Activated T-cell treated with anti-CD3 and anti-CD28 coated beads, Interleukin-2, amount 50 U/mL, for 4 hours (primary cell): ENCODE data around the gene CROCC2. TPM values are rescaled to one million over a fixed set of nuclear protein-coding genes. Genes with fewer than 3 reads are reported as not detected.
A peak's percentile ranks its signal among the peaks of the same experiment; 100 is the strongest.

Experiments
- ATAC-seq, 2 donors: fragments of 200-7000 bp; cut with Tn5 transposase; one replicate each; pipeline ENCODE4 v1.10.0; 2021
- DNase-seq: peaks from one replicate; pipeline ENCODE4 v3.0.0-alpha.2; 2020
- H3K27me3 Mint-ChIP-seq: one replicate; pipeline ENCODE4 v1.8.0; 2021; ENCODE audit warnings: low read depth, mixed read lengths
- H3K36me3 Mint-ChIP-seq: one replicate; pipeline ENCODE4 v1.8.0; 2022; ENCODE audit warnings: mixed read lengths; ENCODE audit not compliant: insufficient read depth
- H3K4me1 Mint-ChIP-seq: one replicate; pipeline ENCODE4 v1.8.0; 2021; ENCODE audit warnings: low read depth, mixed read lengths
- H3K4me3 Mint-ChIP-seq: one replicate; pipeline ENCODE4 v1.8.0; 2021; ENCODE audit warnings: mild to moderate bottlenecking, moderate library complexity, mixed read lengths
- H3K9me3 Mint-ChIP-seq: one replicate; pipeline ENCODE4 v1.8.0; 2021; ENCODE audit warnings: mixed read lengths
- total RNA-seq, 3 donors: library from RNA; stranded (reverse); gene quantifications; one replicate each; pipeline ENCODE4 v1.2.1, GENCODE V29; 2021

The CROCC2 gene
- total RNA-seq, 3 donors from 2014 or later = not detected

DNA sequence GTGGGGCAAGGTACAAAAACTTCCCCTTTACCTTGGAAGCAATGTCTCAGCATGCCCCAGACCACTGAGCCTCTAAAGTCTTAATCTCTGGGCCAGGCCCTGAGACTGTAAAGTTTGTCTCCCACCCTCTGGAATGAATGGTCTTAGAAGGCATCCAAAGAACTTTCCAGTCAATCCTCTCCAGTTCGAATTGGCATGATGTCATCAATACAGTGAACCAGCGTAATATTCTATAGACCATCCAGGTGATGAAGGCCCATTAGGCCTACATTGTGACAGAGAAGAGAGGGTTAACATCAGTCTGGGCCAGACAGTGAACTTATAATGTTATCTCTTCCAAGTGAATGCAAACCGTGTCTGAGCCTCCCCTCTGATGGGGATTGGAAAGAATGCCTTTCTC, 21.4 kb upstream of the CROCC2 start:
- Mint-ChIP-seq H3K27me3 (no peaks in the 10 kb centered on the region), H3K9me3 (no peaks in the 10 kb centered on the region), H3K4me3 (no peak overlapping the region), H3K4me1 (no peaks in the 10 kb centered on the region), H3K36me3 (no peaks in the 10 kb centered on the region)
- DNase-seq = no peak
- ATAC-seq = no peak

- no peaks in the 10 kb centered on the region for H3K36me3 Mint-ChIP-seq
- H3K27me3 Mint-ChIP-seq = no peaks in the 10 kb centered on the region
- H3K4me3 Mint-ChIP-seq = no peak overlapping the region
- ATAC-seq (no peak), DNase-seq (no peak)
- no peaks in the 10 kb centered on the region for H3K9me3 Mint-ChIP-seq
- no peaks in the 10 kb centered on the region for H3K4me1 Mint-ChIP-seq
Measured at GRCh38 chr2:240885566-240885965, 20.6 kb upstream of the CROCC2 start.

GRCh38 chr2:240886023-240886565, 20.0 kb upstream of the CROCC2 start:
- Mint-ChIP-seq H3K9me3 (no peaks in the 10 kb centered on the region), H3K4me1 (no peaks in the 10 kb centered on the region), H3K36me3 (no peaks in the 10 kb centered on the region), H3K4me3 (no peak overlapping the region), H3K27me3 (no peaks in the 10 kb centered on the region)
- no peak for DNase-seq
- no peak for ATAC-seq

DNA sequence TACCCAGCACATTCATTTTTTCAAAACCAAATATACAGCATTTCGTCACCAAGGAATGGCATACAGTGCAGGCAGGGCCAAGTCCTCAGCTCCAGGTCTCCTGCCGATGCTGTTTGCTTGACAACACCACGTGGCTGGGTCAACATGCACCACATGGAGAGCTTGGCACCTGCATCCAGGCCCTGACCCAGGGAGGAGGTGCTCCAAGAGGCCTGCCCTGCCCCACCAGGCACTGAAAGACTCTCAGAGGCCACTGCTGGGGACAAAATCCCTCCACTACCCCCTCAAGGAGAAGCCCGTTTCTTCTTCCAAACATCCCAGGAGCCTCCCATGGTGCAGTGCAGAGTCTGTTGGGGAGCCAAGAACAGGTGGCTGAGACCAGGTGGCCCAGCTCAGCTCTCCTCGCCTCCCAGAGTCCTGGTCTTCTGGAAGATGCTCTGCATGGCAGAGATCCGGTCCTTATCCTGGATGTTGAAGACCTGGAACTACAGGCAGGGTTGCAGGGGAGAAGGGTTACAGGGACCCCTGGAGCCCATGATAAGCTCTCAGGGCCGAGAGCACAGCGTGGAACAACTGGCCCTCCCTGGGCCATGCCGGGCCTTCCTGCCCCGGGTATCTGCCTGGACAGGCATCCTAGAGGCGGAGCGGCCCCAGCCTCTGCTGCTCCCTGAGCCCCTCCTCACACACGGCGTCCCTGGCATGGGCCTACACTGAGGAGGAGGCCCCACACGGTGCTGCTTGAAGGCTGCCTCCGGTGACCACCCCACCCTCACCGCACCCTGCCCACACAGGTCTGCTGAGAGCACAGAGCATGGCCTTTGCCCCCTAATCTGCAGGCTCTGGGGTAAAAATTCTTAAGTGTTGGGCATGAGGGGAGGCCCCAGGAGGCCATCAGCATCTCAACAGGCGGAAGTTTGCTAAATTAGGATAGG, 19.2 kb upstream of the CROCC2 start:
- H3K27me3 Mint-ChIP-seq = no peaks in the 10 kb centered on the region
- no peaks in the 10 kb centered on the region for H3K36me3 Mint-ChIP-seq
- DNase-seq (no peak), ATAC-seq (no peak)
- H3K9me3 Mint-ChIP-seq = no peaks in the 10 kb centered on the region
- H3K4me1 Mint-ChIP-seq = no peaks in the 10 kb centered on the region
- H3K4me3 Mint-ChIP-seq = no peak overlapping the region

DNA sequence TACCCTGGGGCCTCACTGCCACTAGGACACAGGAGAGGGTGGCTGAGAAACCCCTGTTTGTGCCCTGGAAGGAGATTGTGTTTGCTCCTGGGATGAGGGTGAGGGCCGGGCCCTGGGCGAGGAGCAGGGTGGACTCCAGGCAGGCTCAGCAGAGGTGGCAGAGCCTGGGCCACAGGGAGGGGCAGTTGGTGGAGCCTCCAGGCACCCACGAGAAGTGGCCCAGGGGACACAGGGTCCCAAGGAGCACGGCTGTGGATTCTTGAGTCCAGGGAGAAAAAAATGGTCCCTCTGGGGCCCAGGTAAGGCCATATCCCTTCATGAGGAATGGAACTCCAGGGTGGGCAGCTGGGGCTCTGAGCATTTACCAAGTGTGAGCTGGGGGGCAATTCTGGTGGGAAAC, 18.5 kb upstream of the CROCC2 start:
- H3K4me1 Mint-ChIP-seq = no peaks in the 10 kb centered on the region
- no peaks in the 10 kb centered on the region for H3K9me3 Mint-ChIP-seq
- no peak overlapping the region for H3K4me3 Mint-ChIP-seq
- H3K36me3 Mint-ChIP-seq = no peaks in the 10 kb centered on the region
- ATAC-seq (no peak), DNase-seq (no peak)
- H3K27me3 Mint-ChIP-seq = no peaks in the 10 kb centered on the region

- Mint-ChIP-seq H3K4me3 (no peak overlapping the region), H3K27me3 (no peaks in the 10 kb centered on the region), H3K4me1 (no peaks in the 10 kb centered on the region), H3K36me3 (no peaks in the 10 kb centered on the region), H3K9me3 (no peaks in the 10 kb centered on the region)
- ATAC-seq (no peak), DNase-seq (no peak)
Measured at GRCh38 chr2:240888130-240888889, 17.8 kb upstream of the CROCC2 start.

GRCh38 chr2:240888890-240889573, 17.1 kb upstream of the CROCC2 start:
- Mint-ChIP-seq H3K4me3 (no peak overlapping the region), H3K9me3 (no peaks in the 10 kb centered on the region), H3K27me3 (no peaks in the 10 kb centered on the region), H3K36me3 (no peaks in the 10 kb centered on the region), H3K4me1 (peaks cover 2% of the 10 kb centered on the region)
- no peak for DNase-seq
- ATAC-seq = no peak

DNA sequence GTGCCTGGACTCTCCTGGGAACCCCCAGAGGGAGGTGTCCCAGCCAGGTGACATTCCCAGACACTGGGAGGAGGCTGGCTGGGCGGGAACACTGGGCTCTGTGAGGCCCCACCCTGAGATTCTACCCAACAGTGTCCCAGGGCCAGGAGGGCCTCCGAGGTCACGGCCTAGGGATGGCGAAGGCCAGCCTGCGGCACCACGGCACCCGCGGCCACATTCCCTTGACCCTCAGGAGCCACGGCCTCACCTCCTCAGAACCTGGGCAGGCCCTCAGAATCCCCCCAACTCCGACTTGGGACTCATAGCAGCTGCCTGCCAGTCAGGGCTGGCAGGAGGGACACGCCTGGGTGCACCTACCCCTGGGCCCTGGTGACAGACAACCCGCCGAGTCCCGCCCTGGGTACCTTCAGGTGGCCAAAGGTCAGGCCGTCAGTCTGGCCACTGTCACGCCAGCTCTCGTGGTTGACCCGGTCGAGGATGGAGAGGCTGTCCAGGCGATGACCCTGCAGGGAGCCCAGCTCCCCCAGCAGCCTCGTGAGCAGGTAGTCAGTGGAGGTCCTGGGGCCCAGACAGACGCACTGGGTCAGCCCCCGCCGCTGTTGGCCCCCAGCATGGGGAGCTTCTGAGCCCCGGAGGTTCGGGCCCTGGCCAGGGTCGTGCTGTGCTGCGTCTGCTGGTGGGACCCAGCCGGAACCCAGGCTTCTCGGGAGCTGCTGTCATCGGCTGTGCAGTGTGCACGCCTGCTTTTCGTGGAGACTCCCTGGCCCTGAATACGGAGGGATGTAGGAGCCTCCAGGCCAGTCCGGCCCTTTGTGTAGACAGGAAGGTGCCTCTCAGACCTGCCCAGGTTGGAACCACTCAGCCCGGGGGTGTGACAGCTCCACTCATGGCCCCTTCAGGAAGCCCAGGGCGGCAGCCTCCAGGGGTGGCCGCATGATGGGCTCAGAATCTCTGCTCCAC, 16.3 kb upstream of the CROCC2 start:
- H3K27me3 Mint-ChIP-seq = no peaks in the 10 kb centered on the region
- no peak overlapping the region for H3K4me3 Mint-ChIP-seq
- H3K36me3 Mint-ChIP-seq = no peaks in the 10 kb centered on the region
- H3K9me3 Mint-ChIP-seq = no peaks in the 10 kb centered on the region
- DNase-seq (no peak), ATAC-seq (no peak)
- H3K4me1 Mint-ChIP-seq = peaks cover 2% of the 10 kb centered on the region

DNA sequence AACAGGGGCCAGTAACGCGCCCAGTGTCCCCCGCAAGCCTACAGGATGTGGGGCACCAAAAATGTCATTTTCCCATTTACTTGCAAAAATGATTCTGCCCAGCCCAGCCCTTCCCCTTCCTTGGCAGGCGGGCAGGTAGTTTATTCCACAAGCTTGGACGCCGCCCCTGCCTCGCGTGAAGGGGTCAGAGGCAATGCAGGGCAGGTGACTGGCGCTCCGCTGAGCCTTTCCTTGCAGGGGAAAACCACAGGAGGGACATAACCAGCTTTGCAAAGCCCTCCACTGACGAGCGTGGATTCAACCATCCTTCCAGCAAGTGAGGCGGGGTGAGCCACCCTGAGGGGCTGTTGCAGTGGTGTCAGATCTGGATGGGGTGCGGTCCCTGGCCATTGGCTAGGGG, 15.4 kb upstream of the CROCC2 start:
- no peaks in the 10 kb centered on the region for H3K9me3 Mint-ChIP-seq
- ATAC-seq = no peak
- H3K4me3 Mint-ChIP-seq = no peak overlapping the region
- no peaks in the 10 kb centered on the region for H3K36me3 Mint-ChIP-seq
- no peaks in the 10 kb centered on the region for H3K27me3 Mint-ChIP-seq
- no peak for DNase-seq
- peaks cover 2% of the 10 kb centered on the region for H3K4me1 Mint-ChIP-seq

DNA sequence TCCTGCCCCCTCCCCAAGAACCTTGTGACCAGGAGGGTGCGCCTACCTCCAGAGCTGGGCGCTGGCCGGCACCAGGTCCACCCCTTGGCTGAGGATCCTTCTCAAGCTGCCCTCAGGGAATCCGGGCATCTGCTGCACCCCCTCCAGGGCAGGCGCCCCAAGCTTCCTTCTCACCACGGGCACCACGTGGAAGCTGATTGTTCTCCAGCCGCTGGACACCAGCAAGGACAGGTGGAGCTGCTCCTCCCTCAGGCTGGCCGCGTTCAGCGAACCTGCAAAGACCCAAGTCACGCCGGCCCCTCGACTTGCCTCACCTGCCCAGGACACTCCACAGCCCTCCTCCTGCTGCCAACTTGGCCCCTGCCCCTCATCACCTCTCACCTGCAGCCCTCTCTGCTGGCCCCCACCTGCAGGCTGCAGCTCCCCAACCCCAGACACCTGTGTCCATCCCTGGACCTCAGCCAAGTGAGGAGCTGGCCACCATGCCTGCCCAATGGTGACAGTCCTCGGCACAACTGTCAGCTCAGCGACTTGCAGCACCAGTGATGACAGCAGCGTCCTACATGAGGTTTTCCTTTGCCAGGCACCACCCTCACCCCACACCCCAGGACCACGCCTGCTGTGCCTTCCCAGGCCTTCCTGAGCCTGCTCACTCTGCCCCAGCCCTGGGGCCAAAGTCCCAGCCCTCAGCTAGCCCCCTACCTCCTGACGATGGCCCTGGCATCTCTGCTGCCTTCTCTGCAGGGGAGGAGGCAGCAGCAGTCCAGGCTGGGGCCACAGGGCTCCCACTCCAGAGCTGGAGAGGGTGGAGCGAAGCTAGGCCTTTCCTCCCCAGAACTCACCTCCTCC, 14.4 kb upstream of the CROCC2 start:
- Mint-ChIP-seq H3K36me3 (no peaks in the 10 kb centered on the region), H3K27me3 (no peaks in the 10 kb centered on the region), H3K4me1 (peaks cover 2% of the 10 kb centered on the region), H3K4me3 (no peak overlapping the region), H3K9me3 (no peaks in the 10 kb centered on the region)
- DNase-seq (no peak), ATAC-seq (no peak)

DNA sequence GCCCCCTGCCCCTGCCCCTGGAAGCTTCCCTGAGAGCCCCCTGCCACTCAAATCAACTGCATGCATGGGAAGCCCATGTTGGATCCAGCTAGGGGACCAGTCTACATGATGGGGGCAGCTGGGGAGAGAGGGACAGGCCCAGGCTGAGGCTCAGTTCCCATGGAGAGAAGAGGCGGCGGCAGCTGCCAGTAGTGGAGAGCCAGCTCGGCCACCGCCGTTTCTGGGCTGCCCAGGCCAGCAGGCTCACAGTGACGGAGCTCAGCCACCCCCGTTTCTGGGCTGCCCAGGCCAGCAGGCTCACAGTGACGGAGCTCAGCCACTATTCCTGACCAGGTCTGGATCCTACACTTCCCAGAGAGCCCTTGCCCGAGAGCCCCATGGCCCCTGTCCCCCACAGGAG, 13.8 kb upstream of the CROCC2 start:
- ATAC-seq (no peak), DNase-seq (no peak)
- H3K4me1 Mint-ChIP-seq = peaks cover 2% of the 10 kb centered on the region
- H3K27me3 Mint-ChIP-seq = no peaks in the 10 kb centered on the region
- no peaks in the 10 kb centered on the region for H3K36me3 Mint-ChIP-seq
- no peaks in the 10 kb centered on the region for H3K9me3 Mint-ChIP-seq
- no peak overlapping the region for H3K4me3 Mint-ChIP-seq

DNA sequence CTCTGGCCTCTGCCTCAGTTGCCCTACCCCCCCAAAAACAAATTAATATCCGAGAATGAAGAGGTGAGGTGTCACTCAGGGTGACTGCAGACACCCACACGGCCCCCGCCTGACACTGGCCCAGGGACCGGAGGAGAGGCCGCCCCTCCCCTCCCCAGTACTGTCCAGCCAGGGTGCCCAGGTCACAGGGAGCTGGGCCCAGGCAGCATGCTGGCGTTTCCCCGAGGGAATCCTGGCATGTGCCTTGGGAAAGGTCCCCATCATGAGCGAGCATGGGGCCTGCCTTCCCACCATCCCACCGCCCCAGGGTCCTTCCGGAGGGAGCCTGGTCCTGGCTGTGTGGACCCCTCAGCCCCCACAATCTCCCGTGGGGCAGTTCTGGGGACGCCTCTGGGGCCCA, 13.2 kb upstream of the CROCC2 start:
- Mint-ChIP-seq H3K4me3 (no peak overlapping the region), H3K9me3 (no peaks in the 10 kb centered on the region), H3K36me3 (no peaks in the 10 kb centered on the region), H3K27me3 (peaks cover 4% of the 10 kb centered on the region), H3K4me1 (peaks cover 2% of the 10 kb centered on the region)
- DNase-seq (no peak), ATAC-seq (no peak)

DNA sequence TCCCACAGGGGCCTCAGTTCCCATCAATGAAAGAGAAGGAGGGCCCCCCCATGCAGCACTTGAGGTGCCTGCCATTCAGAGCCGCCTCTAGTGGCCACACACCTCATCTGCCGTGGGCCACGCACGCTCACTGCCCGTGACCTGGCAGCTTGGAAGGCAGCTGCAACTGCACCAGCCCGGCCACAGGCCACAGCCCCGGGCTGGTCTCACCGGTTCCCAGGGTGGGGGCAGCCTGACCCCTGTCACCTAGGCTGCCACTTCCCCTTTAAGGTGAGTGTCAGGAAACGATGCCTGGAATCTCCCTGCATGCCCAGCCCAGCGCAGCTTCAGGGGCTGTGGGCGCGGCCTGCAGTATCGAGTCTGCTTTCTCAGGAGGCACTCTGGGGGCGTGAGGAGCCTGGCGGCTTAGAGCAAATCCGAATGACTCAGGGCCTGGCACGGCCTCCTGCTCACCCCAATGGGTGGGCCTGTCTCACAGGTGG, 12.7 kb upstream of the CROCC2 start:
- Mint-ChIP-seq H3K4me3 (no peak overlapping the region), H3K36me3 (no peaks in the 10 kb centered on the region), H3K4me1 (peaks cover 2% of the 10 kb centered on the region), H3K9me3 (no peaks in the 10 kb centered on the region), H3K27me3 (peaks cover 6% of the 10 kb centered on the region)
- DNase-seq (no peak), ATAC-seq (peak in 1 of 2 donors; percentile 90)
